TTC549 (cell line): ENCODE measurements around the gene RASSF8.
"Not testable (repeated sequence)": the region's sequence is repeated elsewhere in the genome, so short reads cannot be mapped to it uniquely, and the experiment has no call there.

Experiments used
- FAIRE-seq: peaks from 2 replicates; lab custom pipeline; 2012; peaks lifted over from hg19 to GRCh38; lab: Jason Lieb, UNC

RASSF8 gene

GRCh38 chr12:26030371-26030770 is 71.9 kb downstream of the RASSF8 start:
- no peak for FAIRE-seq

GRCh38 chr12:26031318-26031717 is 72.8 kb downstream of the RASSF8 start:
- no peak for FAIRE-seq

GRCh38 chr12:26031827-26032226 is 73.3 kb downstream of the RASSF8 start:
- no peak for FAIRE-seq

- FAIRE-seq, result no peak
These were observed 73.8 kb downstream of the RASSF8 start for GRCh38 chr12:26032290-26032689.

GRCh38 chr12:26032719-26033241 is 74.3 kb downstream of the RASSF8 start:
- FAIRE-seq, result no peak

GRCh38 chr12:26034371-26035142 is 76.1 kb downstream of the RASSF8 start:
- FAIRE-seq, result no peak

- FAIRE-seq, result no peak
These were observed 78.4 kb downstream of the RASSF8 start for GRCh38 chr12:26036877-26037276.

GRCh38 chr12:26037615-26038220 is 79.2 kb downstream of the RASSF8 start:
- FAIRE-seq, result no peak

- no peak for FAIRE-seq
These were observed 84.2 kb downstream of the RASSF8 start for GRCh38 chr12:26042645-26043044.

GRCh38 chr12:26043135-26044006 is 84.9 kb downstream of the RASSF8 start:
- no peak for FAIRE-seq

- no peak for FAIRE-seq
These were observed 85.5 kb downstream of the RASSF8 start for GRCh38 chr12:26044007-26044394.

GRCh38 chr12:26044592-26044991 is 86.1 kb downstream of the RASSF8 start:
- no peak for FAIRE-seq

GRCh38 chr12:26046203-26046602 is 87.7 kb downstream of the RASSF8 start:
- no peak for FAIRE-seq

- no peak for FAIRE-seq
These were observed 88.4 kb downstream of the RASSF8 start for GRCh38 chr12:26046906-26047305.

GRCh38 chr12:26047401-26048226 is 89.1 kb downstream of the RASSF8 start:
- FAIRE-seq, result no peak

GRCh38 chr12:26052652-26053051 is 94.2 kb downstream of the RASSF8 start:
- no peak for FAIRE-seq

- FAIRE-seq, result no peak
These were observed 95.9 kb downstream of the RASSF8 start for GRCh38 chr12:26054383-26054782.

- no peak for FAIRE-seq
These were observed 96.6 kb downstream of the RASSF8 start for GRCh38 chr12:26055087-26055486.

GRCh38 chr12:26056335-26056734 is 97.9 kb downstream of the RASSF8 start:
- FAIRE-seq, result no peak

GRCh38 chr12:26057271-26057670 is 98.8 kb downstream of the RASSF8 start:
- not testable (repeated sequence) for FAIRE-seq

GRCh38 chr12:26058308-26058707 is 99.8 kb downstream of the RASSF8 start:
- no peak for FAIRE-seq

GRCh38 chr12:26058818-26059217 is 100.3 kb downstream of the RASSF8 start:
- FAIRE-seq, result no peak
